GM19324 (cell line): Measurements from ENCODE around the gene ZSWIM3.
"Not testable (repeated sequence)": the region's sequence is repeated elsewhere in the genome, so short reads cannot be mapped to it uniquely, and the experiment has no call there.

Source experiments
- ATAC-seq: cut with Tn5 transposase; IDR thresholded peaks from one replicate; pipeline ENCODE4 v1.9.1; 2021; ENCODE audit warnings: mild to moderate bottlenecking, moderate library complexity; ENCODE audit not compliant: unreplicated experiment, low FRiP score

The ZSWIM3 gene

GRCh38 chr20:45888681-45889080, 31.3 kb downstream of the ZSWIM3 start:
- ATAC-seq = no peak

DNA sequence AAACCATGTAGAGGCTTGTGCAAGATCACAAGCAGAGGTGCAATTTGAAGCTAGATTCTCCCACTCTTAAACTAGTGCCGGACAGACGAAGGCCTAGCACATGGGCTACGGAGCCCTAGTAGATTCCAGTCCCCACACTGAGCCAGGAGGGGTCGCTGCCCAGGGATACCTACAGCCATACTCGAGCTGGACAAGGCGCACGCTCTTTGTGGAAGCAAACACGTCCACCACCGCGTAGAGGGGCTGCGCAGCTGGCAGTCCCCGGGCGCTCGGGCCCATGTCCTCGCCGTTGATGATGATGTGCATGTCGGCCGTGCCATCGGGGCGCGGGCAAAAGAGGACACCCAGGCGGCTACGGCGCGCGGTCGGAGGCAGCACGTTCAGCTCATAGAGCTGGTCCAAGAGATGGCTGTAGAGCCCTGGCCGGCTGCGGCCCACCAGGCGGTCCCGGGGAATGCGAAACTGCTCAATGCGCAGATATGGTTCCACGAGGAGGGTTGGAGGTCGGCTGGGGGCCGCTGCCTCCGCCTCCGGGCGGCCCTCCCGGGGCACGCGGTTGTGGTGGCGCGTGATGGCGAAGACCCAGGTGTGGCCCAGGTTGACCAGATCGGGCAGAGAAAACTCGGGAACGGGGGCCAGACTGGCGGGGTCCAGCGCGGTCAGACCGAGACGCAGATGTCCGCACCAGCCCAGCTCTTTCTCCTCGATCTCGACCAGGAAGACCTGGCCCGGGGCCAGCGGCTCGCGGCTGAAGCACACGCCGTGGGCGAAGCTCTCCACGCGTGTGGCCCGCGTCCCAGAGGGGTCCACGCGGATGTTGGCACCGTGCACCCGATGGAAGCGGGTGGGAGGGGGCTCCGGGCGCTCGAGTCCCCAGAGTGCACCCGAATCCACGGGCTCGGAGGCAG, 32.9 kb downstream of the ZSWIM3 start:
- no peak for ATAC-seq

DNA sequence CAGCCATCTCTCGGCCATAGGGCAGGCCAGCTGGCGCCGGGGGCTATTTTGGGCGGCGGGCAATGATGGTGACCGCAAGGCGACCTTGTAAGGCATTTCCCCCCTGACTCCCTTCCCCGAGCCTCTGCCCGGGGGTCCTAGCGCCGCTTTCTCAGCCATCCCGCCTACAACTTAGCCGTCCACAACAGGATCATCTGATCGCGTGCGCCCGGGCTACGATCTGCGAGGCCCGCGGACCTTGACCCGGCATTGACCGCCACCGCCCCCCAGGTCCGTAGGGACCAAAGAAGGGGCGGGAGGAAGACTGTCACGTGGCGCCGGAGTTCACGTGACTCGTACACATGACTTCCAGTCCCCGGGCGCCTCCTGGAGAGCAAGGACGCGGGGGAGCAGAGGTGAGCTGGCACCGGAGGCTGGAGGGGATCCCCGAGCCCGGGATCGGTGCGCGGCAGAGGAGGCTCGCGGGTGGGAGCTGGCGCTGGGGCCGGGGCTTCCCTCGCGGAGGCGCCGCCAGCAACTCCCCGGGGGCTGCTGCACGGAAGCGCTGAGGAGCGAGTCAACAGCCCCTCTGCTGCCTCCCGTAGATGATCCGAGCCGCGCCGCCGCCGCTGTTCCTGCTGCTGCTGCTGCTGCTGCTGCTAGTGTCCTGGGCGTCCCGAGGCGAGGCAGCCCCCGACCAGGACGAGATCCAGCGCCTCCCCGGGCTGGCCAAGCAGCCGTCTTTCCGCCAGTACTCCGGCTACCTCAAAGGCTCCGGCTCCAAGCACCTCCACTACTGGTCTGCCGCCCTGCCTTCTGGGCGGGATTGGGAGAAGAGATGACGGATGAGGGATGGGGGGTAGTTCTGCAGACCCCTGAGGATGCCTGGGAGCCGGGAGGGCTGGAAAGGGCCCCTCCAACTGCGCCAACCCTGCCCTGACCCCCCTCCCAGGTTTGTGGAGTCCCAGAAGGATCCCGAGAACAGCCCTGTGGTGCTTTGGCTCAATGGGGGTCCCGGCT, 33.9 kb downstream of the ZSWIM3 start, which contains the start of the genes CTSA and NEURL2:
TSS of gene CTSA (plus strand) at position 351 of the 999 bp plus-strand sequence. CDS start at position 585, 234 bp downstream.
TSS of gene NEURL2 (minus strand) at position 224 of the 999 bp plus-strand sequence. CDS start at position 7, 217 bp downstream.
- ATAC-seq = peak; percentile 84

GRCh38 chr20:45892049-45892825, 34.8 kb downstream of the ZSWIM3 start:
- no peak for ATAC-seq

- ATAC-seq = no peak
Observed at GRCh38 chr20:45892828-45893500, 35.5 kb downstream of the ZSWIM3 start.

GRCh38 chr20:45893831-45894230, 36.4 kb downstream of the ZSWIM3 start:
- no peak for ATAC-seq

DNA sequence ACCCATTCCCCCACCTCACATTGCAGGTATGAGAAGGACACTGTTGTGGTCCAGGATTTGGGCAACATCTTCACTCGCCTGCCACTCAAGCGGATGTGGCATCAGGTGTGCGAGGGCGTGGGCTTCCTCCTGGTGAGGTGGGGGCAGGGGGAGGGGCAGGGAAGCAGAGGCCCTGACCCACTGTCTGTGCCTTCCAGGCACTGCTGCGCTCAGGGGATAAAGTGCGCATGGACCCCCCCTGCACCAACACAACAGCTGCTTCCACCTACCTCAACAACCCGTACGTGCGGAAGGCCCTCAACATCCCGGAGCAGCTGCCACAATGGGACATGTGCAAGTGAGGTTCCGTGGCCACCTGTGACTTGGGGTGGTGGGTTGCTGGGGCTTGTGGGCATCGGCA, 37.4 kb downstream of the ZSWIM3 start:
- ATAC-seq = no peak

GRCh38 chr20:45896641-45897161, 39.3 kb downstream of the ZSWIM3 start:
- ATAC-seq = no peak

DNA sequence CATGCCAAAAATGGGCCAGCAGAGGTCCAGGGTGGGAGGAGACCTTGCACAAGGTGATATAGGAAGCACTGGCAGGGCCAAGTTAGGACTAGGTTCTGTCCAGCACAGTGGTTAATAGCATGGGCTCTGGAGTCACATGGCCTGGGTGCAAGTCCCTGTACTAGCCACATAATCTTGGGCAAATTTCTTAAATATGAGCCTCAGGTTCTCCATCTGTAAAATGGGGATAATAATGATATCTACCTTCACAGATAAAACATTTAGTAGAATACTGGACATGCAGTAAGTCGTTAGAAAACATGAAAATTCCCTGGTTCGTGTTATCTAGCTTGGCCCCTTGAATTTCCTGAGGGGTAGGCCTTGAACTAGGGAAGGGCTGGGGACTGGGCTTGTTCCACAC, 39.9 kb downstream of the ZSWIM3 start:
- no peak for ATAC-seq

DNA sequence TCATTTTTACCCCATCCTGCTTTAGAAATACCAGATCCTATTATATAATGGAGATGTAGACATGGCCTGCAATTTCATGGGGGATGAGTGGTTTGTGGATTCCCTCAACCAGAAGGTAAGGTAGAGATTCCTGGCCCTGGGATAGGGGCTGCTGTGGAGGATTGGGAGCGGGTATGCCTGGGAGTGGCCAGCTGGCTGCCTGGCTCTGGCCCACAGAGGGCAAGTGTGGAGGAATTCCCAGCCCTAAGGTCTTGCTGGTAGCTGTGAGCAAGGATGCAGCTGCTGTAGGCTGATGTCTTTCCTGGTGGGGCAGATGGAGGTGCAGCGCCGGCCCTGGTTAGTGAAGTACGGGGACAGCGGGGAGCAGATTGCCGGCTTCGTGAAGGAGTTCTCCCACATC, 40.3 kb downstream of the ZSWIM3 start:
- ATAC-seq = no peak

DNA sequence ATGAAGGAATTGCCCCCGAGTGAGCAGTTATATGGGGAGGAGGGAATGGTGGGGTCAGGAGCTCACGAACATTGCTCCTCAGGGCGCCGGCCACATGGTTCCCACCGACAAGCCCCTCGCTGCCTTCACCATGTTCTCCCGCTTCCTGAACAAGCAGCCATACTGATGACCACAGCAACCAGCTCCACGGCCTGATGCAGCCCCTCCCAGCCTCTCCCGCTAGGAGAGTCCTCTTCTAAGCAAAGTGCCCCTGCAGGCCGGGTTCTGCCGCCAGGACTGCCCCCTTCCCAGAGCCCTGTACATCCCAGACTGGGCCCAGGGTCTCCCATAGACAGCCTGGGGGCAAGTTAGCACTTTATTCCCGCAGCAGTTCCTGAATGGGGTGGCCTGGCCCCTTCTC, 40.9 kb downstream of the ZSWIM3 start:
- no peak for ATAC-seq

GRCh38 chr20:45899046-45899835, 41.8 kb downstream of the ZSWIM3 start:
- ATAC-seq = no peak

GRCh38 chr20:45901332-45901731, 43.9 kb downstream of the ZSWIM3 start:
- ATAC-seq = not testable (repeated sequence)

- no peak for ATAC-seq
Observed at GRCh38 chr20:45902199-45902701, 44.8 kb downstream of the ZSWIM3 start.

DNA sequence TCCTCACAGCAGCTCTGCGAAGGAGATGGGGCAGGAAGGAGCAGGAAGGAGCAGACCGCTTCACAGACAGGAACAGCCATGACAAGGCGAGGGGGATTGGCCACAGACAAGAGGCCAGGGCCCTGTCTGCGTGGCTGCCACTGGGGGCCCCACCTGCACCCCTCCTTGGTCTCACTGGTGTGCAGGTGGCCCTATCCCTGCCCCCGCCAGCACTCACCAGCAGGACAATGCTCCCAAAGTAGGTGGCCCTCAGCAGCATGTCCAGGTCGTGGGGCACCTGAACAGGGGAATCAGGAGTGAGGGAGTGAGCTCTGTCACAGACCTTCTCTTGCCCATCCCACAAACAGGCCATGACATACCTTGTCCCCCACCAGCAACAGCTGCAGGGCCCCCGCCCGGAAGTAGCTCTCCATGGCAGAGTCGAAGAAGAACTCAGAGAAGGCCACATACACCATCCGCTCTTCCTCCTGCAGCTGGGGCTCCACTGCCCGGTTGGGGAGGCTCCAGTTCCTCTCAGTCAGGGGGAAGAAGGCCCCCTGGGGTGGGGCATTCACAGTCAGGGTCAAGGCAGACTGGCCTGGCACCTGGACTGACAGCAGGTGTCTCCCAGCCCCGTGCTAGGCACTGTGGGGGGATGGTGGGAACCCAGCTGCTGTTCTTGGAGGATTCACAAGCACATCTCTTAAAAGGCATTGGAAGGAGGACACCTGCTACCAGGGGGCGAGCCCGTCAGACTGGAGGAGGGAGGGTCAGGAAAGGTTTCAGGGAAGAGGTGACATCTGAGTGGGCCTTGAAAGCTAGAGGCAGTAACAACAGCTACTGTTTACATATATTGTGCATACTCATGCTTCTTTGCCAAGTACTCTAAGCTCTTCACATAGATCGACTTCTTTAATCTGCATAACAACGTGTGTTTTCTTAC, 47.4 kb downstream of the ZSWIM3 start:
- ATAC-seq = no peak

- ATAC-seq = no peak
Observed at GRCh38 chr20:45905505-45906079, 48.2 kb downstream of the ZSWIM3 start.
